ENCODE data around the gene NFKBIE.
"Not testable (repeated sequence)": the region's sequence is repeated elsewhere in the genome, so short reads cannot be mapped to it uniquely, and the experiment has no call there.

Gene NFKBIE

GRCh38 chr6:44265007-44265721 lies at the start of gene NFKBIE:
Gene NFKBIE (minus strand): TSS chr6:44265551. CDS start chr6:44265346, 205 bp downstream.
- H3K36me3 ChIP-seq (ENCODE audit: control insufficient read depth in 5 of 5, insufficient read depth in 5 of 5, low read length in 5 of 5) = peaks cover 0 to 14% (median 6%) of the 10 kb centered on the region in 5 donors
- peak within 1 kb of the TSS; percentile 65 to 88 (median 83) for H3K4me3 ChIP-seq (ENCODE audit: low read depth in 1 of 5, low read length in 5 of 5)
- H3K9ac ChIP-seq (ENCODE audit: low read length in 5 of 5) = peak within 1 kb of the TSS; percentile 56 to 89 (median 78)
- peaks cover 0 to 22% (median 17%) of the 10 kb centered on the region in 5 donors for H3K27me3 ChIP-seq (ENCODE audit: control insufficient read depth in 5 of 5, insufficient read depth in 4 of 5, low read length in 5 of 5)
- H3K9me3 ChIP-seq (ENCODE audit: control insufficient read depth in 5 of 5, low read length in 5 of 5) = no peaks in the 10 kb centered on the region
- H3K27ac ChIP-seq (ENCODE audit: low read depth, low read length) = peak within 1 kb of the TSS; percentile 65
- peaks cover 10 to 34% (median 29%) of the 10 kb centered on the region in 5 donors for H3K4me1 ChIP-seq (ENCODE audit: control insufficient read depth in 5 of 5, insufficient read depth in 5 of 5, low read length in 5 of 5)

DNA sequence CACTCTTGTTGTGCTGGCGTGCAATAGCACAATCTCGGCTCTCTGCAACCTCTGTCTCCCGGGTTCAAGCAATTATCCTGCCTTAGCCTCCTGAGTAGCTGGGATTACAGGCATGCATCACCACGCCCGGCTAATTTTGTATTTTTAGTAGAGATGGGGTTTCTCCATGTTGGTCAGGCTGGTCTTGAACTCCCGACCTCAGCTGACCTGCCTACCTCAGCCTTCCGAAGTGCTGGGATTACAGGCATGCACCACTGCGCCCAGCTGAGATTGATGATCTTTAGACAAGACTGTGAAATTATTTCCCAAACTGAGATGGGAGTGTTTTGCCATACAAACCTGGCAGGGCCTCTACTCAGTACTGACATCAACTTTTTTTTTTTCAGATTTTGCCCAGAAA lies 49.3 kb upstream of the NFKBIE start:
- H3K27me3 ChIP-seq (ENCODE audit: control insufficient read depth in 5 of 5, insufficient read depth in 4 of 5, low read length in 5 of 5); H3K9ac ChIP-seq (ENCODE audit: low read length in 5 of 5); H3K9me3 ChIP-seq (ENCODE audit: control insufficient read depth in 5 of 5, low read length in 5 of 5); H3K4me3 ChIP-seq (ENCODE audit: low read depth in 1 of 5, low read length in 5 of 5); H3K27ac ChIP-seq (ENCODE audit: low read depth, low read length): not testable (repeated sequence)
- Histone ChIP-seq H3K4me1 (ENCODE audit: control insufficient read depth in 5 of 5, insufficient read depth in 5 of 5, low read length in 5 of 5) (peaks cover 2 to 24% (median 12%) of the 10 kb centered on the region in 5 donors), H3K36me3 (ENCODE audit: control insufficient read depth in 5 of 5, insufficient read depth in 5 of 5, low read length in 5 of 5) (peaks cover 5 to 19% (median 18%) of the 10 kb centered on the region in 5 donors)

DNA sequence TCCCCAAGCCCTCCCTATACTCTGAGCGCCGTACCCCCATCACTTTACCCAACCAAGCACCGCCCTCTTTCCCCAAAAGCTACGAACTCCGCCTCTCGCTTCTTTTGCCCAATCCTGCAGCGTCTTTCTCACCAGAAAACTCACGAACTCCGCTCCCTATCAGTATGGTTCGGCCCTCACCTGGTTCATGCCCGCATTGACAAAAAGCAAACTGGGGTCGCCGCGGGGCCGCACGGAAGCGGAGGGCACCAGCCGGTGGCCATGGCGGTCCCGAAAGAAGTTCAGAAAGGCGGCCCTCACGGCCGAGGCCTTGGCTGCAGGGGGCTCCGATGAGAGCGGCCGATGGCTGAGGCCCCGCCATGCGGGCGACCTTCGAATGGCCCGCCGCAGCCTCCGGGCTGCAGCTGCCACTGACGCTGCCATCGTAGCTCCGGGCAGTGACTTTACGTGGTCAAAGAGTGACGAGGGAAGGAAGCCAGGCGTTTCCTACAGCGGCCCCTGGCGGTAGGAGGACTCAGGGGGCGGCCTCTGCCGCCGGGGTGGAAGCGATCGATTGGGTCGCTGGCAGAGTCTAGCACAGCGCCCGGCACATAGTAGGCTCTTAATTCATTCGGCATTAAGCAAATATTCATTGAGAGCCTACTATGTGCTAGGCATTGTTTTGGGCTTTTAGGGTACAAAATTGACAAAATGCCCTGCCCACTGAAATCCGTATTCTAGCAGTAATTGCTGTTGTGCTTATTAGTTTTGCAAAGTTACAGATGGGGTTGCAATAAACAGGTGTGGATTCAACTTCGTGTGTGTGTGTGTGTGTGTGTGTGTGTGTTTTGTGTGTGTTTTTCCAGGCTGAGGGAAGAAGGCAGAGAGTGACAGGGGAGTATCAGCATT lies 47.8 kb upstream of the NFKBIE start, which contains the start of gene AARS2:
Gene AARS2, minus strand, starts transcription at position 447 of the 888 bp plus-strand sequence. Its CDS starts 24 bp downstream, at position 423.
- Histone ChIP-seq H3K27ac (ENCODE audit: low read depth, low read length) (peak within 1 kb of the TSS; percentile 50), H3K9me3 (ENCODE audit: control insufficient read depth in 5 of 5, low read length in 5 of 5) (no peaks in the 10 kb centered on the region), H3K4me1 (ENCODE audit: control insufficient read depth in 5 of 5, insufficient read depth in 5 of 5, low read length in 5 of 5) (peaks cover 2 to 24% (median 12%) of the 10 kb centered on the region in 5 donors), H3K36me3 (ENCODE audit: control insufficient read depth in 5 of 5, insufficient read depth in 5 of 5, low read length in 5 of 5) (peaks cover 7 to 30% (median 28%) of the 10 kb centered on the region in 5 donors), H3K4me3 (ENCODE audit: low read depth in 1 of 5, low read length in 5 of 5) (peak within 1 kb of the TSS; percentile 79 to 94 (median 90)), H3K9ac (ENCODE audit: low read length in 5 of 5) (peak within 1 kb of the TSS; percentile 66 to 95 (median 79)), H3K27me3 (ENCODE audit: control insufficient read depth in 5 of 5, insufficient read depth in 4 of 5, low read length in 5 of 5) (no peaks in the 10 kb centered on the region)

GRCh38 chr6:44311767-44312166 lies 46.4 kb upstream of the NFKBIE start:
- H3K27ac ChIP-seq (ENCODE audit: low read depth, low read length) = no peak overlapping the region
- H3K27me3 ChIP-seq (ENCODE audit: control insufficient read depth in 5 of 5, insufficient read depth in 4 of 5, low read length in 5 of 5) = no peaks in the 10 kb centered on the region
- peak overlapping the region in 1 of 5 donors; percentile 79 for H3K4me3 ChIP-seq (ENCODE audit: low read depth in 1 of 5, low read length in 5 of 5)
- peaks cover 7 to 44% (median 41%) of the 10 kb centered on the region in 5 donors for H3K36me3 ChIP-seq (ENCODE audit: control insufficient read depth in 5 of 5, insufficient read depth in 5 of 5, low read length in 5 of 5)
- H3K9me3 ChIP-seq (ENCODE audit: control insufficient read depth in 5 of 5, low read length in 5 of 5) = no peaks in the 10 kb centered on the region
- peak overlapping the region in 1 of 5 donors; percentile 95 for H3K9ac ChIP-seq (ENCODE audit: low read length in 5 of 5)
- peaks cover 2 to 24% (median 12%) of the 10 kb centered on the region in 5 donors for H3K4me1 ChIP-seq (ENCODE audit: control insufficient read depth in 5 of 5, insufficient read depth in 5 of 5, low read length in 5 of 5)

DNA sequence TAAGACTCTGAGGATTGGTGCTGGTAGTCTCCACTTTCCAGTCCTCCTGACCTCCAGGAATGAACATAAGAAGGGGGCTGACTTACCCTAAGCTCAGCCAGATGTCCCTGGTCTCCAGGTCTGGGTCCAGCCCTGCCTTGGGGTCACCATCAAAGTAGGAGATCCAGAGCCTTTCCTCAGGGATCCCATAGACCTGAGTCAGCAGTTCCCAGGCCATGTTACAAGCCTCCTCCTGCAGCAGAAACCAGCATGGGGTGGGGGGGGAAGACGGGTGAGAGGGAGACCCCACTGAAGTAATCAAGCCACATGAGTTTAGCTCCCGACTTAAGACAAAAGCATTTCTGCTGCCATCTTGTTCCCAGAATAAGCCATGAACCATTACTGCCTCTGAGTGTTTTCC lies 46.0 kb upstream of the NFKBIE start:
- Histone ChIP-seq H3K27me3 (ENCODE audit: control insufficient read depth in 5 of 5, insufficient read depth in 4 of 5, low read length in 5 of 5) (no peaks in the 10 kb centered on the region), H3K27ac (ENCODE audit: low read depth, low read length) (no peak overlapping the region), H3K9me3 (ENCODE audit: control insufficient read depth in 5 of 5, low read length in 5 of 5) (no peaks in the 10 kb centered on the region), H3K9ac (ENCODE audit: low read length in 5 of 5) (no peak overlapping the region), H3K36me3 (ENCODE audit: control insufficient read depth in 5 of 5, insufficient read depth in 5 of 5, low read length in 5 of 5) (peaks cover 7 to 48% (median 45%) of the 10 kb centered on the region in 5 donors), H3K4me1 (ENCODE audit: control insufficient read depth in 5 of 5, insufficient read depth in 5 of 5, low read length in 5 of 5) (peaks cover 2 to 24% (median 12%) of the 10 kb centered on the region in 5 donors), H3K4me3 (ENCODE audit: low read depth in 1 of 5, low read length in 5 of 5) (no peak overlapping the region)

GRCh38 chr6:44310241-44310640 lies 44.9 kb upstream of the NFKBIE start:
- H3K27me3 ChIP-seq (ENCODE audit: control insufficient read depth in 5 of 5, insufficient read depth in 4 of 5, low read length in 5 of 5) = no peaks in the 10 kb centered on the region
- no peak overlapping the region for H3K4me3 ChIP-seq (ENCODE audit: low read depth in 1 of 5, low read length in 5 of 5)
- no peak overlapping the region for H3K27ac ChIP-seq (ENCODE audit: low read depth, low read length)
- H3K36me3 ChIP-seq (ENCODE audit: control insufficient read depth in 5 of 5, insufficient read depth in 5 of 5, low read length in 5 of 5) = peaks cover 7 to 59% (median 56%) of the 10 kb centered on the region in 5 donors
- H3K9ac ChIP-seq (ENCODE audit: low read length in 5 of 5) = no peak overlapping the region
- H3K9me3 ChIP-seq (ENCODE audit: control insufficient read depth in 5 of 5, low read length in 5 of 5) = no peaks in the 10 kb centered on the region
- H3K4me1 ChIP-seq (ENCODE audit: control insufficient read depth in 5 of 5, insufficient read depth in 5 of 5, low read length in 5 of 5) = peaks cover 2 to 18% (median 12%) of the 10 kb centered on the region in 5 donors

DNA sequence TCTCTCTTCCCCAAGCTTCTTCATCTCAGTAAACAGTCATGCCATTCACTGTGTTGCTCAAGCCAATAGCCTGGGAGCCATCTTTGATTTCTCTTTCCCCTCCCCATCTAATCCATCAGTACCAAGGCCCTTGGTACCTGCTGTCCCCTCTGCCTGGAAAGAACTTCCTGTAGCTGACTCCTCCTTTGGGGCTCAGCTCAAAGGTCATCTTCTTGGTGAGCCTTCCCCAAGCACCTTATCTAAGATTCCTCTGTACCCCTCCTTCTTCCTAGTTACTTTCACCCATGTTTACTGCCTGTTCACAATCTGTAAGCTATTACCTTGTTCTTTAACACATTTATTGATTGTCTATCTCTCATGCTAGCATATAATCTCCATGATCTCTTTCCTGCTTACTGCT lies 44.3 kb upstream of the NFKBIE start:
- no peak overlapping the region for H3K4me3 ChIP-seq (ENCODE audit: low read depth in 1 of 5, low read length in 5 of 5)
- no peaks in the 10 kb centered on the region for H3K9me3 ChIP-seq (ENCODE audit: control insufficient read depth in 5 of 5, low read length in 5 of 5)
- peaks cover 2 to 18% (median 12%) of the 10 kb centered on the region in 5 donors for H3K4me1 ChIP-seq (ENCODE audit: control insufficient read depth in 5 of 5, insufficient read depth in 5 of 5, low read length in 5 of 5)
- no peak overlapping the region for H3K27ac ChIP-seq (ENCODE audit: low read depth, low read length)
- H3K27me3 ChIP-seq (ENCODE audit: control insufficient read depth in 5 of 5, insufficient read depth in 4 of 5, low read length in 5 of 5) = no peaks in the 10 kb centered on the region
- H3K9ac ChIP-seq (ENCODE audit: low read length in 5 of 5) = no peak overlapping the region
- peaks cover 7 to 65% (median 62%) of the 10 kb centered on the region in 5 donors for H3K36me3 ChIP-seq (ENCODE audit: control insufficient read depth in 5 of 5, insufficient read depth in 5 of 5, low read length in 5 of 5)

DNA sequence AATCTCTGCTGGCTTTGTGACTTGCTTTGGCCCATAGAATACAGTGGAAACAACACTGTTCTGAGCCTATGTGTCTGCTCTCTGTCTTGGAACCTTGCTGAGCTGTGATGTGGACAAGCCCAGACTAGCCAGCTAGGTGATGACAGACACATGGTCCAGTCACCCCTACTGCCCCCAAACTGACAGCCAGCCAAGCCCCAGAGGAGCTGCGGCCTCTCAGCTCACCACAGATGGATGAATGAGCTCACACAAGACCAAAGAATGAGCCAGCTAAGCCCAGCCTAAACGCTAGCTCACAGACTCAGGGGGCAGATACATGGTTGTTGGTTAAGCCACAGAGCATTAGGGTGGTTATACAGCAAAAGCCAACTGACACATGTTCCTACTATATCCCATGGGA lies 43.7 kb upstream of the NFKBIE start:
- H3K36me3 ChIP-seq (ENCODE audit: control insufficient read depth in 5 of 5, insufficient read depth in 5 of 5, low read length in 5 of 5) = peaks cover 7 to 70% (median 67%) of the 10 kb centered on the region in 5 donors

GRCh38 chr6:44307217-44307616 lies 41.9 kb upstream of the NFKBIE start:
- no peaks in the 10 kb centered on the region for H3K27me3 ChIP-seq (ENCODE audit: control insufficient read depth in 5 of 5, insufficient read depth in 4 of 5, low read length in 5 of 5)
- no peaks in the 10 kb centered on the region for H3K9me3 ChIP-seq (ENCODE audit: control insufficient read depth in 5 of 5, low read length in 5 of 5)
- no peak overlapping the region for H3K9ac ChIP-seq (ENCODE audit: low read length in 5 of 5)
- H3K27ac ChIP-seq (ENCODE audit: low read depth, low read length) = no peak overlapping the region
- H3K4me1 ChIP-seq (ENCODE audit: control insufficient read depth in 5 of 5, insufficient read depth in 5 of 5, low read length in 5 of 5) = peaks cover 0 to 5% (median 4%) of the 10 kb centered on the region in 5 donors
- peaks cover 7 to 89% (median 86%) of the 10 kb centered on the region in 5 donors for H3K36me3 ChIP-seq (ENCODE audit: control insufficient read depth in 5 of 5, insufficient read depth in 5 of 5, low read length in 5 of 5)
- H3K4me3 ChIP-seq (ENCODE audit: low read depth in 1 of 5, low read length in 5 of 5) = no peak overlapping the region

More for the DNA sequence above, 43.7 kb upstream of the NFKBIE start:
- no peaks in the 10 kb centered on the region for H3K9me3 ChIP-seq (ENCODE audit: control insufficient read depth in 5 of 5, low read length in 5 of 5)
- H3K4me3 ChIP-seq (ENCODE audit: low read depth in 1 of 5, low read length in 5 of 5) = no peak overlapping the region
- no peak overlapping the region for H3K9ac ChIP-seq (ENCODE audit: low read length in 5 of 5)
- no peak overlapping the region for H3K27ac ChIP-seq (ENCODE audit: low read depth, low read length)
- H3K4me1 ChIP-seq (ENCODE audit: control insufficient read depth in 5 of 5, insufficient read depth in 5 of 5, low read length in 5 of 5) = peaks cover 2 to 18% (median 12%) of the 10 kb centered on the region in 5 donors
- no peaks in the 10 kb centered on the region for H3K27me3 ChIP-seq (ENCODE audit: control insufficient read depth in 5 of 5, insufficient read depth in 4 of 5, low read length in 5 of 5)

Measured in subcutaneous abdominal adipose tissue (tissue), 5 donors.